GM18498 (cell line): ENCODE measurements around the gene RNF17.

Source experiments
- ATAC-seq: cut with Tn5 transposase; IDR thresholded peaks from one replicate; pipeline ENCODE4 v1.9.1; 2021; ENCODE audit warnings: mild to moderate bottlenecking, moderate library complexity; ENCODE audit not compliant: unreplicated experiment

Gene RNF17

DNA sequence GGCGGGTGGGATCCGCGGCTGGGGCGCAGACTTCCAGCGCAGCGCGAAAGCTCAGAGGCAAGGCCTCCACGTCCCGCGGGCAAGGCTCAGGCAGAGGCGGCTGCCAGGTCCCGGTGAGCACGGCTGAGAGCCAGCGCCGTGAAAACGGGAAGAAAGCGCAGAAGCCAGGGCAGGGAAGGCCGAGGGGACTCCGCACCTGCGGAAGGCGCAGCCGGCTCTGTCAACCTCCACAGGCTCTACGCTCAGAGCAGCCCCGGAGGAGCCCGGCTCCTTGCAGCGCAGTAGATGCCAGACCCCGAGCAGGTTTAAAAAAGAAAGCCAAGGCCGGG, 131.0 kb downstream of the RNF17 start:
- ATAC-seq = no peak

GRCh38 chr13:24896061-24896460, 132.1 kb downstream of the RNF17 start:
- no peak for ATAC-seq

DNA sequence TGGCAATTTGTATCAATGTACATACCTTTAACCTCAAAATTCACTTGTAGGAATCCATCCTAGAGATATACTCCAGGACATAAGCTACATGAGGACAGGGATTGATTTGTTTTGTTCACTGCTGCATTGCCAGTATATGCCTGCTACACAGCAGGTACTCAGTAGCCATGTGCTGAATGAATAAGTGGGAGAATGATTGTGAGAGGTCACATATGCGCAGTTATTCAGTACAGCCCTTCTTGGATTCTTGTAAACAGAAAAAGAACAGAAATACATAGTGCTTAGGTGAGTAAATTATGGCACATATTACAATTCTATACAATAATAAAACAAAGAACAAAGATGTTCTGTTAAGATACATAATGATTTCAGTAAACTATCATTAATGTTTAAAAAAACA, 133.3 kb downstream of the RNF17 start:
- ATAC-seq = no peak

DNA sequence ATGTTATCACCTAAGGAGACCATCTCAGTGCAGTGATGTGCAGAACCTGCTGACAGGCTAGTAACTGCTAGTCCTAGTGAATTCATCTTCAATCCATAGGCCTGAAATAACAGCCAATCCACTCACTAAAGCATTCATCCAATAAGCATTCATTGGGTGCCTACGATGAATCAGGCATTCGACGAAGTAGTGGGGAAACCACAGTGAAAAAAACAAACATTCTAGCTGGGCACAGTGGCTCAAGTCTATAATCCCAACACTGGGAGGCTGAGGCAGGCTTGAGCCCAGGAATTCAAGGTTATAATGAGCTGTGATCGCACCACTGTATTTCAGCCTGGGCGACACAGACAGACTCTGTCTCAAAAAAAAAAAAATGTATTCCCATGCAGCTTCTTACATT, 135.6 kb downstream of the RNF17 start:
- no peak for ATAC-seq

DNA sequence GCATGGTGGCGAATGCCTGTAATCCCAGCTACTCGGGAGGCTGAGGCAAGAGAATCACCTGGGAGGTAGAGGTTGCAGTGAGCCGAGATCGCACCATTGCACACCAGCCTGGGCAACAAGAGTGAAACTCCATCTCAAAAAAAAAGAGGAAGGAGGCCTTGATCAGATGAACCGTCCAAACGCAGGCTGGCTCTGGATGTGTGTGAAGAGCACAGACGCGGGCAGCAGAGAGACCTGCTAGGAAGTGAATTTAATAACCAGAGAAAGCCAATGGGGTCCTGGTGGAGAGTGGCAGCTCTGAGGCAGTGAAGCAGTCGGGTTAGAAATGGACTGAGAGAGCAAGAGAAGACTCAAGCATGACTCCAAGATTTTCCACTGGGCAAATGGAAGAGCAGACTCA, 136.5 kb downstream of the RNF17 start:
- ATAC-seq = peak; percentile 74

- no peak for ATAC-seq
These were observed 141.3 kb downstream of the RNF17 start for GRCh38 chr13:24905242-24905641.

- ATAC-seq = no peak
These were observed 142.3 kb downstream of the RNF17 start for GRCh38 chr13:24906268-24906667.

- no peak for ATAC-seq
These were observed 146.6 kb downstream of the RNF17 start for GRCh38 chr13:24910502-24911132.

DNA sequence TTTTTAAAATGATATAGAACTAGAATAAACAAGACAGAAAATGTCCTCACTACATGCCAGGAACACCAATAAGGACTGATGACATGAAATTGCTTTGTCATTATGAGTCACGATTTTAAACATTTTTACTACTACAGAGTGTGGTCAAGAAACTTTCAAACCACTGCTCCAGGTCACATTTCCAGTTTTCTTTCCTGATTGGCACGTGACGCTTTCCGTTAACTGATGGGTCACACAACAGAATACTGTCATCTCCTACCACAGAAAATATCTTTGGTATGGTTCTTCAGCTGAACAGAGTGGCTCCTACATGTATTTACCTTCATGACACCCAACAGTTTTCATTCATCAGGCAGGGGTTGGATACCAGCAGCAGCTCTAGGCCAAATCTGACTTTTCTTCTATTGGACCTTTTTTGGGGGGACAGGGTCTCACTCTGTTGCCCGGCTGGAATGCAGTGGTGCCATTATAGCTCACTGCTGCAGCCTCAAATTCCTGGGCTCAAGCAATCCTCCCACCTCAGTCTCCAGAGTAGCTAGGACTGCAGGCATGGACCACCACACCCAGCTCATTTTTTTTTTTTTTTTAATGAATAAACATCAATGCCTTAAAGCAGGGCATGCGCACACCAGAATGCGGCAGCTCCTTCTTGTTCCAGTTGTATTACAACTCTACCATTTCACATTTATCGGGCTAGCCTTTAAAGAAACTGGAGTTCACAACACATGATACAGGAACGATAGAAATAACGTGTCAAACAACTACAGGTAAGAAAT, 147.4 kb downstream of the RNF17 start:
- no peak for ATAC-seq

- no peak for ATAC-seq
These were observed 152.5 kb downstream of the RNF17 start for GRCh38 chr13:24916464-24916863.

DNA sequence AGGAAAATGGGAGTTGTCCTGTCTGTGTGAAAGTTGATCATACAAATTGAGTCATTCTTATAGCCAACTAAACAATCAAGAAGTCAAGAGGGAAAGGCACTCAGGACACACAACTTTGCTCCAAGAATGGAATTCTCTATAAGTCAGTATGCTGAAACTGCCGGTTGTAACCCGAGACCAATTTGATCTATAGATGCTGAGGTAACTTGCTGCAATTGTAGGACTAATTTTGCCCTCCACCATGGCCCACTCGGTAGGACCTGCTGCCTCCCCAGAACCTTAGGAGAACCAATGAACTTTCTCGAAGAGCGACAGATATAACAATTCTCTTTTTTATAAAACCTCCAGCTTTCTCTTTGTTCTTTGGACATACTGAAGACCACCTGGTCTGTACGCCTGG, 157.0 kb downstream of the RNF17 start:
- no peak for ATAC-seq

DNA sequence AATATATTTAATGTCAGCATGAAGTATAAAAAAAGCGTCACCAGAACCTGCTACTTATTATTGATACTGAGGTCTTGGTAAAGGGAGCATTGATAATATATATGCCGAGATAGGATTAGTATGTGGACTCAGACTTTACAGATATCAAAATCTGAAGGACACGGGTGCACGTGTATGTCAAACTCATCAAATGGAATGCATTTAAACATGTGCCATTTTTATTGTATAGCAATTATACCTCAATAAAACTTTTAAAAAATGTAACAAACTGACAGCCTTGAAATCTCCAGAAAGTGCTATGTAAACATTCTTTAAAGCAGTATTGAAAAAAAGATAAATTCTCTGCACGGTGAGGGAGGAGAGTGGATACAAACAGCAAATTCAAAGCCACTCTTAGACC, 157.9 kb downstream of the RNF17 start:
- ATAC-seq = no peak

DNA sequence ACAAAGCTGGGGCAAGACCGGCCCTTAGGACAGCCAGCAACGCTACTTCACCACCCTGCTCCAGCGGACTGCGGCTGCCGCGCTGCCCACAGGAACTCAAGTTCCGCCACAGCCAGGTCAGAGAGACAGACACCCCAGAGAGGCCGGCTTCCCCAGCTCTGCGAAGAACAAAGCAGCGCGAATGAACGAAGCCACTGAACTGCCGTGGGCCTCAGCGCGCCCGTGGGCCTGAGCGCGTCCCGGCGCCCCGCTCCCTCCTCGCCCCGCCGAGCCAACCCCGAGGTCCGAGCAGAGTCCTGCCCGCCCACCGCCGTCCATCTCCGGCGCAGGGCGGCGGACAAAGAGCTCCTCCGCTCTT, 158.4 kb downstream of the RNF17 start:
- ATAC-seq = peak; percentile 36

- ATAC-seq = peak; percentile 92
These were observed 159.0 kb downstream of the RNF17 start for GRCh38 chr13:24922745-24923591.

DNA sequence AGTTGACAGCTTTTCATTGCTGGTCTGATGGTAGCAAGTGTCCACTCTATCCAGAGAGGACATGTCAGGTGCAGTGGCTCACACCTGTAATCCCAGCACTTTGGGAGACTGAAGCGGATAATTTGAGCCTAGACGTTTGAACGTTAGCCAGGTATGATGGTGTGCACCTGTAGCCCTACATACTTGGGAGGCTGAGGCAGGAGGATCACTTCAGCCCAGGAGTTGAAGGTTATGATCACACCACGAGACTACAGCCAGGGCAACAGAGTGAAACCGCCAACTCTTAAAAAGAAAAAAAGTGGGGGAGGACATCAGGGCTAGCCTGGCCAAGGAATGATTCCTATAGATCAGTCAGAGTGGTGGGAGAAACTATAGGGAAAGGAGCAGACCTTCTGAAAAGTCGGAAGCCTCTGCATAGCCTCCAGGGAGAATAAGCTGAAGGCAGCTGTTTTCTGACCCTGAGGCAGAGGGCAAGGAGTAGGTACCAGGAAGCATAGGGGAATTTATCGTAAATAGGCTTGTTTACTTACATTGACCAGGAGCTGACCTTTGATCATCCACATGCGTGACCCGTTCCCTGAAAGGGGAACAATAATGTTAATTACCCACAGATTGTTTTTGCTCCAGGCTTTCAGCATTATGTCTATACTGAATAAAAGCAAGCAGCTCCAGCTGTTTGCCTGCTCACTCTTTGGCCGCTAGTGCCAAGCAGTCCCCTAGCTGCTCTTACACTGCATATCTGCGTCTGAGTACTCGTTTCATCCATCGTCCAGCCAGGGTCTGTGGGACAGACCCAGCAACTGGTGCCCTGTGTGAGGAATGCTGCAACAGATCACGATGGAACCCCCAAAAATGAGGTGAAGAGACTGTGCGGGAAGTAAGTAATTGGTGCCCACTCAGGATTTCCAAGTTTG, 161.6 kb downstream of the RNF17 start:
- ATAC-seq = no peak

DNA sequence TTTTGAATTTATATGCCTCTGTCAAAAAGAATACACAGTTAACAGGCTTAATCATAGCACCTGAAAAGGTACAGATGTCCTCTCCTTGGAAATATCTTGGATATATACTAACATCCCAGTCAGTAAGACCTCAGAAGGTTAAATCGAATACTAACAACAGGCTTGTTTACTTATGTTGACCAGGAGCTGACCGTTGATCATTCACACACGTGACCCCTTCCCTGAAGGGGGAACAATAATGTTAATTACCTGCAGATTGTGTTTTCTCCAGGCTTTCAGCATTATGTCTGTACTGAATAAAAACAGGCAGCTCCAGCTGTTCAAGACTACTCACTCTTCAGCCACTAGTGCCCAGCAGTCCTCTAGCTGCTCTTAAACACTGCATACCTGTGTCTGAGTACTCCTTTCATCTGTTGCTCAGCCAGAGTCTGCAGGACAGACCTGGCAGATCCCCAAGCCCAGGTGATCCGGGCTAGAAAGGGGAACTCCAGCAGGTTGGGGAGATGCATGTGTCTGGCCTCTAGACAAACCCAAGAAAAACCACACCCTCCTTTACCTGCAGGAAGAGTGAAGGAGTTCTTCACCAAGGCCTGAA, 163.9 kb downstream of the RNF17 start:
- ATAC-seq = no peak

DNA sequence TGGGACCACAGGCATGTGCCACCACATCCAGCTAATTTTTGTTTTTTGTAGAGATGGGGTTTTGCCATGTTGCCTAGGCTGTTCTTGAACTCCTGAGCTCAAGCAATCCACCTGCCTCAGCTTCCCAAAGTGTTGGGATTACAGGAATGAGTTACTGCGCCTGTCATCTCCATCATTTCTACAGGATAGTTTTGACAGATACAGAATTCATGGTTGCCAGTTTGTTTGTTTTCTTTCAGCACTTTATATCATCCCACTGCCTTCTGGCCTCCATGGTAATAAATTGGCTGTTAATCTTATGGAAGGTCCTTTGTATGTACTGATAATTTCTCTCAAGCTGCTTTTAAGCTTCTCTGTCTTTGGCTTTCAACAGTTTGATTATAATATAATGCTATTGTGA, 165.2 kb downstream of the RNF17 start:
- no peak for ATAC-seq
